Thymus (tissue), 11 donors: ENCODE data around the gene TTC7B. TPM values are rescaled to one million over a fixed set of nuclear protein-coding genes. Genes with fewer than 3 reads are reported as not detected.

Source experiments
- DNase-seq, 9 donors: peaks; one replicate each; pipeline ENCODE4 v3.0.0-alpha.2; 2013; ENCODE audit warnings: low spot score in 9 of 9, low read depth in 6 of 9, missing footprints in 1 of 9
- H3K27ac ChIP-seq, 2 donors: one replicate each; pipeline ENCODE4 v1.5.1; 2013; ENCODE audit warnings: control low read depth in 1 of 2, low read depth in 1 of 2, low read length in 1 of 2, mild to moderate bottlenecking in 1 of 2, moderate library complexity in 1 of 2
- H3K27me3 ChIP-seq, 2 donors: one replicate each; pipeline ENCODE4 v1.5.1; 2013; ENCODE audit warnings: low read length in 1 of 2; ENCODE audit not compliant: control insufficient read depth in 2 of 2, insufficient read depth in 1 of 2
- H3K36me3 ChIP-seq, 2 donors: one replicate each; pipeline ENCODE4 v1.5.1; 2013; ENCODE audit warnings: low read length in 1 of 2, mild to moderate bottlenecking in 1 of 2, moderate library complexity in 1 of 2; ENCODE audit not compliant: control insufficient read depth in 2 of 2, insufficient read depth in 2 of 2
- H3K4me1 ChIP-seq, 2 donors: one replicate each; pipeline ENCODE4 v1.5.1; 2013; ENCODE audit warnings: low read length in 2 of 2; ENCODE audit not compliant: control insufficient read depth in 2 of 2, insufficient read depth in 2 of 2
- H3K4me3 ChIP-seq, 2 donors: one replicate each; pipeline ENCODE4 v1.5.1; 2013; ENCODE audit warnings: low read length in 2 of 2, control low read depth in 1 of 2, mild to moderate bottlenecking in 1 of 2
- H3K9me3 ChIP-seq, 2 donors: one replicate each; pipeline ENCODE4 v1.5.1; 2013; ENCODE audit warnings: low read length in 1 of 2, mild to moderate bottlenecking in 1 of 2; ENCODE audit not compliant: control insufficient read depth in 2 of 2, insufficient read depth in 1 of 2
- WGBS: extraction: QIAGEN DNeasy Blood & Tissue Kit; methylation state at CpG from one replicate; pipeline ENCODE4 v1.1.7; 2013; 5-methylcytosine and 5-hydroxymethylcytosine counted together
- polyA plus RNA-seq: library from polyadenylated mRNA; stranded (reverse); fragments of 200-250 nt; gene quantifications from one replicate; pipeline ENCODE4 v1.2.3, GENCODE V29; 2013
- total RNA-seq: library from RNA; stranded (reverse); fragments of 120-200 nt; gene quantifications from one replicate; pipeline ENCODE4 v1.2.4, GENCODE V29; 2013
- donor health status: healthy.

Gene TTC7B
- total and polyA plus RNA-seq, 2 donors = 3.2 to 5.6 TPM

DNA sequence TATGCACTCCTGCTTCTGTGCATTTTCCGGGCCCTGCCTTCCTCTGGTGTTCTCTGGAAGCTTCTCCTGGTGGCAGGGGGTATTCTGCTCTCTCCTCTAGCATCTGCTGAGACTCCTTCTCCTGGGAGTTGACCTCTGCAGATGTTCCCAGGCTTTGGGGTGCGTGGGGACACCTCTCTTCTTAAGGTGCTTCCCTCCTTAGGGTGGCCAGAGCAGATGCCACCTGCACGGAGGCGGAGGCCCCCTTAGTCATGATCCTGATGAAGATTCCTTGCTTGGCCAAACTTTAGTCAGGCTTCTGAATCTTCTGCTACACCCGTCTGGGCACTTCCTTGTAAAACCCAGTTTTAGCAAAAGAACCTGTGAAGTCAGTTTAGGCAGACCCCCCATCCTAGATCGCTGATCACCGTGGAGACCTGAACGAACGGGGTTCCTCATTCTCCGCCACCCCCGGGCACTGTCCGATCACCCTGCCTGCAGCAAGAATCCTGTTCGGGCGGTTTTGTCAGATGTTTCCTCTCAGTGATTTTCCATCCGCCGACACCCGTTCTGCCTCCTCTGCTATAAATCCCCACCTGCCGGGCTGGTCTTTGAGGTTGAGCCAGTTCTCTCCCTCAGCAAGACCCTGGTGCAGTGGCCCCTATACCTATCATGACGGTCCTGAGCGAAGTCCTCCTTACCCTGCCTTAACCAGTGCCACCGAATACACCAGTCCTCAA lies 307.5 kb downstream of the TTC7B start:
- Histone ChIP-seq H3K27me3 (peaks cover 0 to 12% of the 10 kb centered on the region in 2 donors), H3K27ac (no peak overlapping the region), H3K4me3 (no peak overlapping the region), H3K4me1 (peaks cover 0 to 6% of the 10 kb centered on the region in 2 donors), H3K9me3 (no peaks in the 10 kb centered on the region), H3K36me3 (no peaks in the 10 kb centered on the region)
- WGBS = 17% methylated on average over 21 of the region's 21 CpGs
- no peak for DNase-seq

DNA sequence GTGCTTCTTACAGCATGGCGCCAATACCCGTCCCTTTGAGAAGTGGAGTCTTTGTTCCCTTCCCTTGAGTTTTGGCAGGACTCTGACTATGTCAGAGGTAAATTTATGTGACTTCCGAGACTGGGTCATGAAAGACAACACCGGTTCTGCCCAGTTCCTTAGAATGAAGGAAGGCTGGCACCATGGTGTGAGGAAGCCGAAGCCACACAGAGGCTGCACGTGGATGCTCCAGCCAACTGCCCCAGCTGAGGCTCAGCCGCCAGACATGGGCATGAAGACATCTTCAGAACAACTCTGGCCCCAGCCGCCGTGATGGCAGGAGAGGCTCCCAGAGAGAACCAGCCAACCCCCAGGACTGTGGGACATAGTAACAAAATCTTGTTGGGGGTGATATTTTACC lies 308.2 kb downstream of the TTC7B start:
- no peak for DNase-seq
- Histone ChIP-seq H3K4me3 (no peak overlapping the region), H3K27me3 (peaks cover 0 to 12% of the 10 kb centered on the region in 2 donors), H3K4me1 (peaks cover 0 to 6% of the 10 kb centered on the region in 2 donors), H3K36me3 (no peaks in the 10 kb centered on the region), H3K27ac (no peak overlapping the region), H3K9me3 (no peaks in the 10 kb centered on the region)
- 87% methylated on average over 9 of the region's 9 CpGs for WGBS

- over 99% methylated on average over 7 of the region's 7 CpGs for WGBS
- Histone ChIP-seq H3K9me3 (no peaks in the 10 kb centered on the region), H3K27ac (no peak overlapping the region), H3K36me3 (no peaks in the 10 kb centered on the region), H3K4me3 (no peak overlapping the region), H3K4me1 (peaks cover 0 to 4% of the 10 kb centered on the region in 2 donors), H3K27me3 (peaks cover 0 to 12% of the 10 kb centered on the region in 2 donors)
- DNase-seq = no peak
These were observed 308.8 kb downstream of the TTC7B start for GRCh38 chr14:90507428-90507827.

DNA sequence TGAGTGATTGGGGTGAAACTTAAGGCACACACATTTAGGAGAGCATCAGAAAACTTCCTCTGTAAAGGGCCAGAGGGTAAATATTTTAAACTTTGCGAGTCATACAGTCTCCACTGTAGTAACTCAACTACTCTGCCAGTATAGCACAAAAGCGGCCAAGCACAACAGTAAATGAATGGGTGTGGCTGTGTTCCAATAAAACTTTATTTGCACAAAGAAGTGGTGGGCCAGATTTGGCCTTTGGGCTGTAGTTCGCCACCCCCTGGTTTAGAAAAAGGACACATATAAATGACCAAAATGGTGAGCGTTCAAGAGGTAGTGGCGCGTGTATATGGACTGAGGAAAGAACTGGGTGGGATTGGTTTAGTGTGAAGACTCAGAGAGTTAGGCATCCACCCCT lies 309.5 kb downstream of the TTC7B start:
- DNase-seq = no peak
- no peak overlapping the region for H3K27ac ChIP-seq
- H3K9me3 ChIP-seq = no peaks in the 10 kb centered on the region
- no peaks in the 10 kb centered on the region for H3K36me3 ChIP-seq
- H3K4me3 ChIP-seq = no peak overlapping the region
- over 99% methylated on average over 6 of the region's 6 CpGs for WGBS
- peaks cover 0 to 12% of the 10 kb centered on the region in 2 donors for H3K27me3 ChIP-seq
- H3K4me1 ChIP-seq = peaks cover 0 to 3% of the 10 kb centered on the region in 2 donors

DNA sequence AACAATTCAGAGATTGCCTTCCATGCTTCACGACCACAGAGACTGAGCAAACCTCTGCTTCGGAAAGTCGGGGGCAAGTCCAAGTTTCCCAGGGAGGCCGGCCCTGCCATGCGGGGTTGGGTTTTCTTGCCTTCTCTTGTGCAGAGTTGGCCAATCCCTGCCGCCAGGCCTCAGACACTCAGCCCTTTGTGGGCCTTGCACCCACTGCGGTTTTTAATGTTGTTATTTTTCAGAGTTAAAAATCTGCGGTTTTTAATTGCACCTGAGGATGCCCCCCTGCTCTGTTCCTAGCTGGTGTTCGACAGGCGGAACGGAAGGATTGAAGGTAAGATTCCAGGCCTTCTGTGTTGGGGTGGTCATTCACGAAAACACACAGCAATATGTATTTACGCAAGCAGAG lies 310.7 kb downstream of the TTC7B start:
- H3K9me3 ChIP-seq = no peaks in the 10 kb centered on the region
- no peaks in the 10 kb centered on the region for H3K36me3 ChIP-seq
- 94% methylated on average over 13 of the region's 13 CpGs for WGBS
- no peak overlapping the region for H3K4me3 ChIP-seq
- no peak overlapping the region for H3K27ac ChIP-seq
- peaks cover 0 to 12% of the 10 kb centered on the region in 2 donors for H3K27me3 ChIP-seq
- no peak for DNase-seq
- peaks cover 0 to 3% of the 10 kb centered on the region in 2 donors for H3K4me1 ChIP-seq

DNA sequence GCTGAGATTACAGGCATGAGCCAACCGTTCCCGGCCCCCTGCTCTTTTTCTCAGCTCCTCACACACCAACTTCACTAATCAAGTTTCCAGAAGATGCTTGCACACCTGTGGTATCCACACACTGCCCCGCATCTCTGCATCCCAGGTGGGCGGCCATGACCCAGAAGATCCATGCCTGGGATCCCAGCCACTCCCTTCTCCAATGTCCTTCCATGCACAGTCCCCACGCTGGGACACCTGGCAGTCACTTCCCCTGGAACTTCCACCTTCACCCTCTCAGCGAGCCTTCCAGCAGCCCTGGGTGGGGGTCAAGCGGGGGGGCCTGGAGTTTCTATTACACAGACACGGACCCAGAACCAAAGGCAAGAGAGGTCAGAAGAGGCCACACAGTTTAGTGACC lies 311.6 kb downstream of the TTC7B start:
- H3K36me3 ChIP-seq = no peaks in the 10 kb centered on the region
- no peak overlapping the region for H3K4me3 ChIP-seq
- peaks cover 0 to 12% of the 10 kb centered on the region in 2 donors for H3K27me3 ChIP-seq
- WGBS = 97% methylated on average over 8 of the region's 8 CpGs
- peaks cover 0 to 3% of the 10 kb centered on the region in 2 donors for H3K4me1 ChIP-seq
- no peak overlapping the region for H3K27ac ChIP-seq
- DNase-seq = no peak
- no peaks in the 10 kb centered on the region for H3K9me3 ChIP-seq

DNA sequence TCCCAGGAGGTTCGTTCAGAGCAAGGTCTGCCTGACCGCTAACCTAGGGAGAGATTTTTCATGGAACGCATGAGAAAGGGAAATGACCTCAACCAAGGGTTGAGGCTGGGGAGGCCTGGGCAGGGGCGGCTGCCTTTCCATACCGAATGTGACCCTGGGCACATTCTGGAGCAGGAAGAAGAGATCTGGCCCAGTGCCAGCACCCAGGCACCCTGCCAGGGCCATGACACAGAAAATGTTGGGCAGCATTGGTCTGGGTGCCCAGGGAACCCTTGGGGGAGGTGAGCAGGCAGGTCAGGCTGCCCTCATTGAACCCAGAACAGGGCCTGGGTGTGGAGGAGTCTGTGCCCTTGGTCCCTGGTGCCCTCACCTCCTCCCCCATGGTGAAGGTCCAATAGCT lies 312.6 kb downstream of the TTC7B start:
- no peak for DNase-seq
- 79% methylated on average over 5 of the region's 5 CpGs for WGBS
- Histone ChIP-seq H3K9me3 (no peaks in the 10 kb centered on the region), H3K4me3 (no peak overlapping the region), H3K4me1 (no peaks in the 10 kb centered on the region), H3K27ac (no peak overlapping the region), H3K27me3 (peaks cover 0 to 6% of the 10 kb centered on the region in 2 donors), H3K36me3 (no peaks in the 10 kb centered on the region)

DNA sequence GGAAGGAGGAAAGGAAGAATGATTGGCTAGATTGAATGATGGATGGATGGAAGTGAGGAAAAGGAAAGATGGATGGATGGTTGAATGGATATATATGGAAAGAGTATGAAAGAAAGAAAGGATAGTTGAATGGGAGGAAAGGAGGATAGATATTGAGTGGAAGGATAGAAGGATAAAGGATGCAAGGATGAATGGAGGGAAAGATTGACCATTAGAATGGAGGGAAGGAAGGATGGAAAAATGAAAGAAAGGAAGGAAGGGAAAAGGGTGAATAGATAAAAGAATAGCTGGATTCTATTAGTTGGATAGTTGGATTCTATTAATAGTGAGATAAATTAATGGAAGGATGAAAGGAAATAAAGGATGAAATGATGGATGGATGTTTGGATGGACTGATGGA lies 313.5 kb downstream of the TTC7B start:
- no peaks in the 10 kb centered on the region for H3K27me3 ChIP-seq
- H3K9me3 ChIP-seq = no peaks in the 10 kb centered on the region
- no peak for DNase-seq
- H3K36me3 ChIP-seq = no peaks in the 10 kb centered on the region
- H3K4me3 ChIP-seq = no peak overlapping the region
- H3K27ac ChIP-seq = no peak overlapping the region
- H3K4me1 ChIP-seq = no peaks in the 10 kb centered on the region

DNA sequence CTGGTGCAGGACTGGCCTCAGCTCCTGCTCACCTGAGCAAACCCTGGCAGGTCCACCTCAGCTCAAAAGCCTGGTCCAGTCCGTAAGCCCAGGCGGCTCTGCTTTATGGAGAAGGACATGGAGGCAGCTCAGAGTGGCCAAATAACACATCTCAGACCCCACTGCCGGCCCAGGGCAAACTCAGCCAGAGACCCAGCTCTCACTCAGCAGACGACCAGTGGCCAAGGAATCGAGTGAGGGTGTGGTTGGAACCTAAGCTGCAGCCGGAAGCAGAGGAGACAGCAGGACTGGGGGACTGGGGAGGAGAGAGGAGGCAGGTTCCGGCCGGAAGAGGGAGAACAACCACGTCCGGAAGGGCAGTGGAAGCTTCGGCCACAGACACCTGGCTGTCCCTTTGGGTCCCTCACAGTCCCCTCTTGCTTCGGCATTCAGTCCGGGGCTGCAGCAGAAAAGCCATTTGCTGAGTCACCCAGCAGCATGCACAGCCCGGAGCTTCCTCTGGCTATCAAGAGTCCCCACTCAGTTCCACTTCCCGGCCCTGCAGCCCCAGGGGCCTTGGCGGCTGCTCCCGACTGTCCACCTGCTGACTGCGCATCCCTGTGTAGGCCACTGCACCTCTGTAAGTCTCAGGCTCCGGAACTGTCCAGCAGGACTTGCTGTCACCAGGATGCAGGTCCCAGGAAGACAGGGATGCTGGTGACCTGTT lies 315.4 kb downstream of the TTC7B start:
- 22% methylated on average over 19 of the region's 19 CpGs for WGBS
- DNase-seq = no peak
- H3K27ac ChIP-seq = no peak overlapping the region

More for the DNA sequence above, 315.4 kb downstream of the TTC7B start:
- Histone ChIP-seq H3K4me3 (no peak overlapping the region), H3K27me3 (no peaks in the 10 kb centered on the region), H3K4me1 (no peaks in the 10 kb centered on the region), H3K36me3 (no peaks in the 10 kb centered on the region), H3K9me3 (peaks cover 0 to 3% of the 10 kb centered on the region in 2 donors)
